Left lung (tissue), 10 donors: ENCODE results near the gene OSBPL2. TPM values are rescaled to one million over a fixed set of nuclear protein-coding genes. Genes with fewer than 3 reads are reported as not detected.

Experiments used
- ATAC-seq: fragments of 200-7000 bp; cut with Tn5 transposase; one replicate; pipeline ENCODE4 v1.9.1; 2020; ENCODE audit warnings: moderate library complexity
- DNase-seq, 4 donors: peaks; one replicate each; pipeline ENCODE4 v3.0.0-alpha.2; 2013 to 2020
- H3K27ac ChIP-seq, 2 donors: fragments of 200-600 bp; sonication (generic) in 1 of 2; one replicate each; pipeline versions ENCODE4 v1.5.0 to v1.8.0; 2020 to 2021
- H3K27me3 ChIP-seq, 2 donors: fragments of 200-600 bp; sonication (generic) in 1 of 2; one replicate each; pipeline versions ENCODE4 v1.5.0 to v1.8.0; 2020 to 2021
- H3K36me3 ChIP-seq, 2 donors: fragments of 200-600 bp; sonication (generic) in 1 of 2; one replicate each; pipeline versions ENCODE4 v1.5.0 to v1.8.0; 2020 to 2021
- H3K4me1 ChIP-seq, 2 donors: fragments of 200-600 bp; one replicate each; pipeline ENCODE4 v1.8.0; 2021
- H3K4me3 ChIP-seq, 2 donors: fragments of 200-600 bp; sonication (generic) in 1 of 2; one replicate each; pipeline versions ENCODE4 v1.5.0 to v1.8.0; 2020 to 2021; ENCODE audit warnings: mild to moderate bottlenecking in 1 of 2
- H3K9me3 ChIP-seq, 2 donors: fragments of 200-600 bp; sonication (generic) in 1 of 2; one replicate each; pipeline versions ENCODE4 v1.5.0 to v1.8.0; 2020 to 2021
- intact Hi-C, 2 donors: fragments of 100-400 bp; cut with DNase I; formaldehyde crosslinking; loops; one replicate each; pipeline versions ENCODE4 v1.11.2 to v1.14.2; 2022
- polyA plus RNA-seq, 6 donors: library from polyadenylated mRNA; unstranded; fragments of 120-200 nt; gene quantifications; one replicate each; pipeline ENCODE4 v1.2.1, GENCODE V29; 2013; ENCODE audit not compliant: insufficient read length in 6 of 6
- total RNA-seq, 2 donors: library from RNA; stranded (reverse); fragmentation: NEBNext Ultra II Directional; extraction: Animal tissue kit (Norgen Biotek cat#: 25700); gene quantifications; one replicate each; pipeline ENCODE4 v1.2.1, GENCODE V29; 2021
- TF ChIP-seq, protein P1 (sequence below), 2 donors: fragments of 200-600 bp; sonication (generic) in 1 of 2; IDR thresholded peaks; one replicate each; pipeline versions ENCODE4 v1.5.0 to v1.8.0; 2021; ENCODE audit warnings: antibody characterized with exemption in 2 of 2
- donor health status: DM: no; HTN: yes; CAD: no.
- donor health status: DM: no; HTN: no; CAD: no.

OSBPL2 gene
- total and polyA plus RNA-seq, 8 donors, result 25.6 to 47.3 (median 32.4) TPM

DNA sequence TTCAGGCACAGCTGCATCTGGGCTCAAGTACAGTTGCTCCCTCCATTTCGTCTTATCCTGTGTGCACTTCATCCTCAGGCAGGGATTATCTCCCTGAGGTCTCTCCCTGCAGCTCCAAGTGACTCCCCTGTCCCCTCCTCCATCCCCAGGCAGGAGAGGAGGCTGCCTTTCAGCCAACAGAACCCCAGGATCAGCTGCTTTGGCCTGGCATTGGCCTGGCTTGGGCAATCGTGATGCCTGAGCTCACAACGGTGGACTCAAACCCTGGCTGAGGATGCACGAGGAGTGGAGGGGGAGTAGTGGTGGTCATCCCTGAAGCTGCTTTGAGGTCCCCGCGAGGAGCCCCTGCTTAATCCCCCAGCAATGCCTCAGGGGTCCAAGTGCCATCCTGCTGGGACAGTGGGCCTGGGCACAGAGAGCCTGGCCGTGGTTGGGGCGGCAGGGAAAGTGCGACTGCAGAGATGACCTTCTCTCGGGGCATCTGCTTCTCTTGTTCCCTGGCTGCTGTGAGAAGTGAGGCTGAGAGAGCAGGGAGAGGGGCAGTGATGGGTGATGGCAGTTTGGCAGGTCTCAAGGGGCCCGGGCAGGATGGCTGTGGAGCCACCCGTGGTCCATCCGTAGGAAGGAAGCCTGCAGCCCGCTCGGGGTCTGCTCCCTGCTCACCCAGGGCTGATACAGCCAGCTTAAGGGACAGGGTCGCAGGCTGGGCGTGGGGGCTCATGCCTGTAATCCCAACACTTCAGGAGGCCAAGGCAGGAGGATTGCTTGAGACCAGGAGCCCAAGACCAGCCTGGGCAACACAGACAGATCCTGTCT, 12.3 kb upstream of the OSBPL2 start:
- intact Hi-C loops, result no loop called here
- ATAC-seq (no peak), DNase-seq (peak in 1 of 4 donors; percentile 60)
- Histone ChIP-seq H3K4me3 (no peak overlapping the region), H3K9me3 (no peaks in the 10 kb centered on the region), H3K36me3 (no peaks in the 10 kb centered on the region), H3K27ac (no peak overlapping the region), H3K27me3 (peaks cover 15 to 81% of the 10 kb centered on the region in 2 donors), H3K4me1 (no peaks in the 10 kb centered on the region)
- TF ChIP-seq, protein P1, sequence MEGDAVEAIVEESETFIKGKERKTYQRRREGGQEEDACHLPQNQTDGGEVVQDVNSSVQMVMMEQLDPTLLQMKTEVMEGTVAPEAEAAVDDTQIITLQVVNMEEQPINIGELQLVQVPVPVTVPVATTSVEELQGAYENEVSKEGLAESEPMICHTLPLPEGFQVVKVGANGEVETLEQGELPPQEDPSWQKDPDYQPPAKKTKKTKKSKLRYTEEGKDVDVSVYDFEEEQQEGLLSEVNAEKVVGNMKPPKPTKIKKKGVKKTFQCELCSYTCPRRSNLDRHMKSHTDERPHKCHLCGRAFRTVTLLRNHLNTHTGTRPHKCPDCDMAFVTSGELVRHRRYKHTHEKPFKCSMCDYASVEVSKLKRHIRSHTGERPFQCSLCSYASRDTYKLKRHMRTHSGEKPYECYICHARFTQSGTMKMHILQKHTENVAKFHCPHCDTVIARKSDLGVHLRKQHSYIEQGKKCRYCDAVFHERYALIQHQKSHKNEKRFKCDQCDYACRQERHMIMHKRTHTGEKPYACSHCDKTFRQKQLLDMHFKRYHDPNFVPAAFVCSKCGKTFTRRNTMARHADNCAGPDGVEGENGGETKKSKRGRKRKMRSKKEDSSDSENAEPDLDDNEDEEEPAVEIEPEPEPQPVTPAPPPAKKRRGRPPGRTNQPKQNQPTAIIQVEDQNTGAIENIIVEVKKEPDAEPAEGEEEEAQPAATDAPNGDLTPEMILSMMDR (IDR thresholded peaks at IDR 0.05), result no peak

DNA sequence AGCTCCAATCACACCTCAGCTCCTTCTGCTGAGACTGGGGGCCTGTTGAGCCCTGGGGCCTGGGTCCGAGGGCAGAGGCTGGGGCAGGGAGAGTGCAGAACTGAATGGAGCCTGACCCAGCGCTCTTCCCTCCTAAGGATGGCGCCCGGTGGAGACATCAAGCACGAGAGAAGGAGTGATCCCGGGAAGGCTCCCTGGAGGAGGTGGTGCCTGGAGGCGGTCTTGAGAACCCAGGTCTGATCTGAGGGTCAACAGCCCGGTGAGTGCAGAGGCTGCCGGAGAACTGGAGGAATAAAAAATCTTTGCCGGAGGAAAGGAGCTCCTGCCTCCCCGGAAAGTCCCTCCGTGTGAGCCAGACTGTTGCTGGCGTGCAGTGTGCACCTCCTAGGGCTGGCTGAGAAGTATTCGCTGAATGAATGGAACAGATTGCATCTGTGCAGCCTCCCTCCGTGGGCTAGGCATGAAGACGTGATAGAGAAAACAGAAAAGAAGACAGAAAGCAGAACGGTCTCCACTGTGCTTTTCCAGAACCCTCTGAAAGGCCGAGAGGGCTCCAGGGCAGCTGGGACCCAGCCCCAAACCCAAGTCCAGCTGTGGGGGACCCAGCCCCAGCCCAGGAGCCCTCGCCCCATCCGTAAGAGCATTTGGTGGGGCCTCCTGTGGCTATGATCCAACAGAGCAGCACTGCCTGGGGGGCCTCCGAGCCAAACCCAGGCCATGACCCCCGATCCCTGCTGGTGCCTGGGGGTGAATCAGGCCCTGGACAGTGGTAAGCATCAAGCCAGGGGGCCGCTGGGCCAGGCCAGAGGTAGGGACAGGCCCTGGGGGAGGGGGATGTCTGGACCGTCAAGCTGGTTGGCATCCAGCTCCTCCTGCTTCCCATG, 11.4 kb upstream of the OSBPL2 start:
- TF ChIP-seq, protein P1 (IDR thresholded peaks at IDR 0.05), result no peak
- no peaks in the 10 kb centered on the region for H3K4me1 ChIP-seq
- H3K27me3 ChIP-seq, result peaks cover 7 to 78% of the 10 kb centered on the region in 2 donors
- ATAC-seq (no peak), DNase-seq (peak in 1 of 4 donors; percentile 65)
- H3K4me3 ChIP-seq, result no peak overlapping the region
- no peaks in the 10 kb centered on the region for H3K36me3 ChIP-seq
- intact Hi-C loops, result no loop called here
- H3K27ac ChIP-seq, result no peak overlapping the region
- H3K9me3 ChIP-seq, result no peaks in the 10 kb centered on the region

DNA sequence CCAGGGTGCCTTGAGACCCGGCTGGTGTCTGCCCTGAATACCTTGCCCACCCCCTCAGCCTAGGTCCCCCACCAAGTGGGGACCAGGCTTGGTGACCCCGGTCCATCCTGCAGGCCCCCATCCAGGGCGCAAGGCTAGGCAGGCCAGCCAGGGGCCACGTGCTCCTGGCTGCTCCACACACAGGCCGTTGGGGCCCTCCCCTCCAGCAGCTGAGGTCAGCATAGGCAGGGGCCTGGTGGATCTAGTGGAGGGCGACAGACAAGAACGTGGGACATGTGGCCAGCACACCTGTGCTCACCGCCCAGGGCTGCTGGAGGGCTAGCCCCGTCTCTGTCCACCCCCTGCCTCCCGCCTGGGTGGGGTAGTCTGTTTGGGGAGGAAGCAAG, 10.7 kb upstream of the OSBPL2 start:
- Histone ChIP-seq H3K36me3 (no peaks in the 10 kb centered on the region), H3K4me3 (no peak overlapping the region), H3K9me3 (no peaks in the 10 kb centered on the region), H3K27ac (no peak overlapping the region), H3K27me3 (peaks cover 4 to 72% of the 10 kb centered on the region in 2 donors), H3K4me1 (no peaks in the 10 kb centered on the region)
- TF ChIP-seq, protein P1 (IDR thresholded peaks at IDR 0.05), result no peak
- DNase-seq (peak in 1 of 4 donors; percentile 68), ATAC-seq (no peak)
- intact Hi-C loops, result no loop called here

DNA sequence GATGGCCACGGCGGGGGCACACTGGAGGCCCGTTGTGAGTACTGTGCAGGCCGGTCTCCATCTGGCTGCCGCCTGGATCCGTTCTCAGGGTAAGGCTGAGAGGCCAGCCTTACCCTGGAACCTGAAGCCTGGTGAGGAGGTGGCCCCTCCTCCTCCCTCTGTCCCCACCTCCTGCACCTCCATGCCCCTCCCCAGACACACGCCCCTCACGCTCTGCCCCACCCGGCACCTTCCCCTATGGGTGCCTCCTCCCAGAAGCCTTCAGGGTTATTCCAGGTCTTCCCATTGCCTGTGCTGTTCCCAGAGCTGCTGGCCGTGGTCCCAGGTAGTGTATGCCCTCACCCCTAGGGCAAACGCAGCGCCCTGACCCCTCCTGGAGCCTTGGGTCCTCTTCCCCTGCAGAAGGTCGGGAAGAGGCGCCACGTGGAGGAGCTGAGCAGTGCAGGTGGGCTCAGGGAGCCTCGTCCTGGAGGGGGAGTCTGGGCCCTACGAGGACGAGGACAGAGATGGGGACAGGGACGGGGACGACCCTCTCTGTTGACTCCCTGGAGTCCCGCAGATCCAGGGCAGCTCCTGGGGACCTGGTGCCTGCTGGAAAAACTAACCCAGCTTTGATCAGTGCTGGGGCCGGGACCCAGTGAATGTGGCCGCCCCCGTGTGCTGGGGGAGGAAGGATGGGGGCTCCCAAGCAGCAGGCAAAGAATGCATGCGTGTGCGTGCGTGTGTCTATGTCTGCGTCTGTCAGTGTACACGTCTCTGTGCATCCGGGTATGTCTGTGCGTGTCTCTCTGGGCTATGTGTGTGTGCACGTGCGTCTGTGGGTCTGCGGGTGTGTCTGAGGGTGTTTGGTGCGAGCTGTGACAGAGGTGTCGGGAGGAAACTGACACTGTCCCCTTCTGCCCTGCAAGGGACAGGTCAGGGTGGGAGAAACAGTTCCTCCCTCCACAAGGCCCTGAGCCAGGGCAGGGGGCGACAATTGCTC, 10.1 kb upstream of the OSBPL2 start:
- peak; percentile 40 for ATAC-seq
- DNase-seq, result peak in 1 of 4 donors; percentile 57
- Histone ChIP-seq H3K27ac (no peak overlapping the region), H3K9me3 (no peaks in the 10 kb centered on the region), H3K27me3 (peaks cover 0 to 72% of the 10 kb centered on the region in 2 donors), H3K4me1 (no peaks in the 10 kb centered on the region), H3K4me3 (no peak overlapping the region), H3K36me3 (no peaks in the 10 kb centered on the region)
- intact Hi-C loops, result no loop called here
- TF ChIP-seq, protein P1 (IDR thresholded peaks at IDR 0.05), result no peak
